Caco-2 (cell line): ENCODE results near the gene F10. TPM values are rescaled to one million over a fixed set of nuclear protein-coding genes. Genes with fewer than 3 reads are reported as not detected.

Experiments
- BruUV-seq: library from RNA; stranded (reverse); fragments of 400-500 nt; replicated peaks from 2 replicates; lab custom pipeline; 2021; lab: Mats Ljungman, UMichigan
- CTCF ChIA-PET: fragments of 300-600 bp; sonication (Branson Sonifier 250); formaldehyde crosslinking; loops from one replicate; lab custom pipeline; 2022; ENCODE audit warnings: antibody characterized with exemption; lab: Charles Lee
- POLR2A ChIA-PET: fragments of 300-600 bp; sonication (Branson Sonifier 250); formaldehyde crosslinking; loops from one replicate; lab custom pipeline; 2022; ENCODE audit warnings: antibody characterized with exemption; lab: Charles Lee
- DNase-seq, 2 experiments: peaks; one replicate each; pipeline versions ENCODE4 v3.0.0 to v3.0.0-alpha.2; 2020 to 2022
- H3K27me3 ChIP-seq: replicated peaks from 2 replicates; pipeline ENCODE4 v1.6.0; 2011; ENCODE audit warnings: low read length; ENCODE audit not compliant: control insufficient read depth, insufficient read depth
- H3K36me3 ChIP-seq: 2 replicates; pipeline ENCODE4 v1.5.1; 2011; ENCODE audit warnings: low read length; ENCODE audit not compliant: control insufficient read depth, insufficient read depth
- H3K4me1 ChIP-seq: fragments of 250-450 bp; sonication (Bioruptor Pico); 2 replicates; pipeline ENCODE4 v1.5.1; 2020; ENCODE audit warnings: mild to moderate bottlenecking
- H3K4me3 ChIP-seq: 2 replicates; pipeline ENCODE4 v1.5.1; 2011; ENCODE audit warnings: low read depth, mild to moderate bottlenecking, control low read depth, low read length
- H3K9me3 ChIP-seq: fragments of 250-450 bp; sonication (Bioruptor Pico); 2 replicates; pipeline ENCODE4 v1.5.1; 2020; ENCODE audit warnings: mild to moderate bottlenecking, moderate library complexity
- H3K27ac Mint-ChIP-seq: one replicate; pipeline ENCODE4 v1.8.0; 2022; ENCODE audit warnings: mixed read lengths; ENCODE audit not compliant: unreplicated experiment
- H3K27me3 Mint-ChIP-seq: one replicate; pipeline ENCODE4 v1.8.0; 2022; ENCODE audit warnings: mixed read lengths; ENCODE audit not compliant: insufficient read depth, unreplicated experiment
- H3K36me3 Mint-ChIP-seq: one replicate; pipeline ENCODE4 v1.8.0; 2022; ENCODE audit warnings: mild to moderate bottlenecking, mixed read lengths; ENCODE audit not compliant: insufficient read depth, unreplicated experiment
- H3K4me1 Mint-ChIP-seq: one replicate; pipeline ENCODE4 v1.8.0; 2022; ENCODE audit warnings: low read depth, mixed read lengths; ENCODE audit not compliant: unreplicated experiment
- H3K4me3 Mint-ChIP-seq: one replicate; pipeline ENCODE4 v1.8.0; 2022; ENCODE audit warnings: mild to moderate bottlenecking, moderate library complexity, mixed read lengths; ENCODE audit not compliant: unreplicated experiment
- H3K9me3 Mint-ChIP-seq: one replicate; pipeline ENCODE4 v1.8.0; 2022; ENCODE audit warnings: mixed read lengths; ENCODE audit not compliant: unreplicated experiment
- CTCF ChIP-seq, 2 experiments: fragments of 200-600 bp in 1 of 2; IDR thresholded peaks; 1 replicate in 1 of 2; 2 replicates in 1 of 2; pipeline versions ENCODE4 v1.5.1 to v1.8.0; 2011 to 2022; ENCODE audit warnings: antibody characterized with exemption in 1 of 2, control low read depth in 1 of 2, inconsistent platforms in 1 of 2, low read depth in 1 of 2, low read length in 1 of 2, mild to moderate bottlenecking in 1 of 2, moderate library complexity in 1 of 2; ENCODE audit not compliant: insufficient read depth in 1 of 2, severe bottlenecking in 1 of 2, unreplicated experiment in 1 of 2
- intact Hi-C: fragments of 100-400 bp; cut with micrococcal nuclease; formaldehyde crosslinking; loops from one replicate; pipeline ENCODE4 v1.10.0; 2022; ENCODE audit not compliant: unreplicated experiment
- total RNA-seq: library from RNA; stranded (reverse); gene quantifications from 2 replicates; pipeline ENCODE4 v1.2.3, GENCODE V29; 2022

The F10 gene
- total RNA-seq, 1 experiment from 2014 or later = 34.3 TPM

- peaks cover 81% of the 10 kb centered on the region for H3K36me3 Mint-ChIP-seq
- no TSS peak for BruUV-seq
- peaks cover 3% of the 10 kb centered on the region for H3K36me3 ChIP-seq
Observed at GRCh38 chr13:113184568-113185440, 62.2 kb downstream of the F10 start.

GRCh38 chr13:113186061-113186900 is 63.7 kb downstream of the F10 start:
- H3K4me3 Mint-ChIP-seq = no peak overlapping the region
- ChIA-PET POLR2A (no interaction called here), CTCF (no interaction called here)
- no peaks in the 10 kb centered on the region for H3K27me3 ChIP-seq
- BruUV-seq = no TSS peak
- H3K36me3 Mint-ChIP-seq = peaks cover 81% of the 10 kb centered on the region
- H3K36me3 ChIP-seq = peaks cover 2% of the 10 kb centered on the region; the same call in 1 of the 2 replicates
- peaks cover 8% of the 10 kb centered on the region for H3K9me3 Mint-ChIP-seq
- no peak for TF ChIP-seq CTCF (IDR thresholded peaks at IDR 0.05; ENCODE audit: insufficient read depth in 1 of 2, low read depth in 1 of 2, low read length in 1 of 2, severe bottlenecking in 1 of 2, unreplicated experiment in 1 of 2)
- no peaks in the 10 kb centered on the region for H3K4me1 ChIP-seq
- intact Hi-C loops = no loop called here
- H3K4me1 Mint-ChIP-seq = peaks cover 11% of the 10 kb centered on the region
- DNase-seq = no peak
- no peaks in the 10 kb centered on the region for H3K9me3 ChIP-seq
- H3K4me3 ChIP-seq = no peak overlapping the region
- no peak overlapping the region for H3K27ac Mint-ChIP-seq
- H3K27me3 Mint-ChIP-seq = no peaks in the 10 kb centered on the region

More at GRCh38 chr13:113184568-113185440, 62.2 kb downstream of the F10 start:
- H3K9me3 ChIP-seq = no peaks in the 10 kb centered on the region
- intact Hi-C loops = no loop called here
- Mint-ChIP-seq H3K27ac (no peak overlapping the region), H3K27me3 (no peaks in the 10 kb centered on the region), H3K4me3 (no peak overlapping the region), H3K9me3 (peaks cover 8% of the 10 kb centered on the region), H3K4me1 (peaks cover 11% of the 10 kb centered on the region)
- no peaks in the 10 kb centered on the region for H3K4me1 ChIP-seq
- CTCF ChIA-PET = no interaction called here
- TF ChIP-seq CTCF (IDR thresholded peaks at IDR 0.05; ENCODE audit: insufficient read depth in 1 of 2, low read depth in 1 of 2, low read length in 1 of 2, severe bottlenecking in 1 of 2, unreplicated experiment in 1 of 2) = no peak
- DNase-seq = no peak
- POLR2A ChIA-PET = no interaction called here
- H3K27me3 ChIP-seq = no peaks in the 10 kb centered on the region
- H3K4me3 ChIP-seq = no peak overlapping the region

GRCh38 chr13:113187263-113187669 is 64.7 kb downstream of the F10 start:
- no peaks in the 10 kb centered on the region for H3K4me1 ChIP-seq
- H3K27me3 ChIP-seq = no peaks in the 10 kb centered on the region
- Mint-ChIP-seq H3K36me3 (peaks cover 80% of the 10 kb centered on the region), H3K4me1 (peaks cover 11% of the 10 kb centered on the region), H3K27ac (peak overlapping the region; percentile 86), H3K9me3 (peaks cover 8% of the 10 kb centered on the region), H3K27me3 (no peaks in the 10 kb centered on the region), H3K4me3 (no peak overlapping the region)
- no peak overlapping the region for H3K4me3 ChIP-seq
- peak; percentile 60 to 82 for DNase-seq
- intact Hi-C loops = no loop called here
- H3K36me3 ChIP-seq = no peaks in the 10 kb centered on the region
- TF ChIP-seq CTCF (IDR thresholded peaks at IDR 0.05; ENCODE audit: insufficient read depth in 1 of 2, low read depth in 1 of 2, low read length in 1 of 2, severe bottlenecking in 1 of 2, unreplicated experiment in 1 of 2) = no peak
- H3K9me3 ChIP-seq = no peaks in the 10 kb centered on the region
- CTCF ChIA-PET = interaction anchor here (0.6 kb wide), 1 partner anchor 567 kb away, joined by 3 read pairs; no protein-coding TSS in a partner anchor
- no TSS peak for BruUV-seq
- POLR2A ChIA-PET = no interaction called here
